ENCODE results near the gene TMED6.
A peak's percentile ranks its signal among the peaks of the same experiment; 100 is the strongest.
"Not testable (repeated sequence)": the region's sequence is repeated elsewhere in the genome, so short reads cannot be mapped to it uniquely, and the experiment has no call there.

The TMED6 gene

GRCh38 chr16:69360070-69360469 lies 8.5 kb upstream of the TMED6 start:
- DNase-seq (ENCODE audit: low read depth in 2 of 2), result not testable (repeated sequence)

GRCh38 chr16:69350536-69351133 lies 951 bp downstream of the TMED6 start:
- DNase-seq (ENCODE audit: low read depth in 2 of 2), result no peak

GRCh38 chr16:69349536-69349935 lies 2.0 kb downstream of the TMED6 start:
- DNase-seq (ENCODE audit: low read depth in 2 of 2), result no peak

- no peak for DNase-seq (ENCODE audit: low read depth in 2 of 2)
Observed at GRCh38 chr16:69348222-69348621, 3.4 kb downstream of the TMED6 start.

GRCh38 chr16:69346683-69347082 lies 4.9 kb downstream of the TMED6 start:
- DNase-seq (ENCODE audit: low read depth in 2 of 2), result no peak

- no peak for DNase-seq (ENCODE audit: low read depth in 2 of 2)
Observed at GRCh38 chr16:69345923-69346322, 5.7 kb downstream of the TMED6 start.

GRCh38 chr16:69344171-69344570 lies 7.4 kb downstream of the TMED6 start:
- no peak for DNase-seq (ENCODE audit: low read depth in 2 of 2)

GRCh38 chr16:69340095-69340644 lies 11.4 kb downstream of the TMED6 start:
- DNase-seq (ENCODE audit: low read depth in 2 of 2), result no peak

- DNase-seq (ENCODE audit: low read depth in 2 of 2), result peak; percentile 77 to 85
Observed at GRCh38 chr16:69339289-69340094, 12.1 kb downstream of the TMED6 start, which contains the start of the genes COG8 and NIP7. TSS of gene COG8 (minus strand) at chr16:69339564. CDS start at chr16:69339552, 12 bp downstream. TSS of gene NIP7 (plus strand) at chr16:69339772. CDS start at chr16:69339830, 58 bp downstream.

- DNase-seq (ENCODE audit: low read depth in 2 of 2), result peak in 1 of 2 donors; percentile 39
Observed at GRCh38 chr16:69338557-69339288, 12.9 kb downstream of the TMED6 start.

GRCh38 chr16:69334696-69335095 lies 16.9 kb downstream of the TMED6 start:
- no peak for DNase-seq (ENCODE audit: low read depth in 2 of 2)

GRCh38 chr16:69330286-69331109 lies 21.1 kb downstream of the TMED6 start, which contains the start of gene PDF:
TSS of gene PDF (minus strand) at chr16:69330588. CDS start at chr16:69330570, 18 bp downstream.
- peak; percentile 68 to 74 for DNase-seq (ENCODE audit: low read depth in 2 of 2)

- DNase-seq (ENCODE audit: low read depth in 2 of 2), result peak in 1 of 2 donors; percentile 16
Observed at GRCh38 chr16:69329369-69330285, 22.0 kb downstream of the TMED6 start.

- no peak for DNase-seq (ENCODE audit: low read depth in 2 of 2)
Observed at GRCh38 chr16:69328854-69329316, 22.7 kb downstream of the TMED6 start.

- DNase-seq (ENCODE audit: low read depth in 2 of 2), result no peak
Observed at GRCh38 chr16:69327585-69328310, 23.8 kb downstream of the TMED6 start.

- no peak for DNase-seq (ENCODE audit: low read depth in 2 of 2)
Observed at GRCh38 chr16:69326172-69326873, 25.3 kb downstream of the TMED6 start.

- no peak for DNase-seq (ENCODE audit: low read depth in 2 of 2)
Observed at GRCh38 chr16:69325784-69326171, 25.8 kb downstream of the TMED6 start.

GRCh38 chr16:69324585-69325253 lies 26.9 kb downstream of the TMED6 start:
- DNase-seq (ENCODE audit: low read depth in 2 of 2), result no peak

Data from stimulated activated CD8-positive, alpha-beta memory T cell treated with anti-CD3 and anti-CD28 coated beads, Interleukin-2, amount 100 ng/mL, for 1 hour (primary cell).